Brain microvascular endothelial cell (primary cell): ENCODE data around the gene ZNF408.

ENCODE experiments used
- DNase-seq: peaks from one replicate; pipeline ENCODE4 v3.0.0-alpha.2; 2020
- H3K27ac ChIP-seq: fragments of 250-450 bp; sonication (Bioruptor Pico); 2 replicates; pipeline ENCODE4 v1.5.1; 2020; ENCODE audit warnings: mild to moderate bottlenecking, moderate library complexity
- H3K27me3 ChIP-seq: fragments of 250-450 bp; sonication (Bioruptor Pico); replicated peaks from 2 replicates; pipeline ENCODE4 v1.5.1; 2020; ENCODE audit warnings: mild to moderate bottlenecking
- H3K36me3 ChIP-seq: fragments of 250-450 bp; sonication (Bioruptor Pico); replicated peaks from 2 replicates; pipeline ENCODE4 v1.5.1; 2020; ENCODE audit warnings: mild to moderate bottlenecking
- H3K4me3 ChIP-seq: 2 replicates; pipeline ENCODE4 v1.5.1; 2011; ENCODE audit warnings: low read depth, mild to moderate bottlenecking, control low read depth, low read length, moderate library complexity
- CTCF ChIP-seq: IDR thresholded peaks from 2 replicates; pipeline ENCODE4 v1.5.1; 2011; ENCODE audit warnings: low read depth, mild to moderate bottlenecking, moderate library complexity, low read length, control low read depth, inconsistent platforms; ENCODE audit errors: missing control alignments
- in situ Hi-C: cut with HindIII; loops from 2 replicates; pipeline ENCODE4 v1.10.0; 2017; ENCODE audit warnings: low sequenced_read_pairs, low pct_ligation_motif_present

ZNF408 gene

DNA sequence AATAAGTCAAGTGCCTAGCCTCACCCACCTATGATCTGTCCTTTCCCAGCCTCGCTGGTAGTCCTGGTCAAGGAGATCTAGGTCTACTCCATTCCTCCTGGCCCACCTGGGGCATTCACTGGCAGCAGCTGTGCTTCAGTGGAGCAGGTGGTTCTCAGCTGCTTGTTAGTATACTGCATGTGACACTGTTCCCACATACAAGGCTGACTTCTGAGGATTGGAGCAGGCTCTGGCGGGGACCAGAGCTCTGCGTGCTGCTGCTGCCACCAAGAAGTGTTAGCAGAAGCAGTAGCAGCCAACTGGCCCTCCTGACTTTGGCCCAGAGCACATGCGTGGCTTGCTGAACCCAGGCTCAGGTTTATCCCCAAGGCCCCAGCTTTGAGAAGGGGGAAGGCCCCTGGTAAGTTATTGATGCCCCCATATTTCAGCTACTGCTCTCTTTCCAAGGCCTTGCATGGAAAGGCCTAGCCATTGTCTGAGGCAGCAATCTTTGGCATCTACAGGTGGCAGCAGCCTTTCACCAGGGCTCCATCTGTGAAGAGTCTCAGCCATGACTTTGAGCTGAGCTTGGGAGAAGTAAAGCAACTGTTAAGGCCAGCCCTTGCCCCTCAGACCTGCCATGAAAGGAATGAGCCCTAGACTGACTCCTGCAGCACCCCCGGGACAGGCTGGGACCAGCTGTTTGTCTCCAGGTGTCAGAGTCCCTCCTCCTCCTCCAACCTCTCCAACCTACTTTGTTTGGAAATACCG, 26.9 kb upstream of the ZNF408 start:
- Histone ChIP-seq H3K4me3 (no peak overlapping the region), H3K27ac (no peak overlapping the region), H3K36me3 (peaks cover 62% of the 10 kb centered on the region), H3K27me3 (no peaks in the 10 kb centered on the region)
- no peak for DNase-seq
- TF ChIP-seq CTCF = no peak
- in situ Hi-C loops = no loop called here

GRCh38 chr11:46674463-46675287, 26.2 kb upstream of the ZNF408 start:
- peaks cover 62% of the 10 kb centered on the region for H3K36me3 ChIP-seq
- DNase-seq = no peak
- no peak overlapping the region for H3K27ac ChIP-seq
- no peak overlapping the region for H3K4me3 ChIP-seq
- in situ Hi-C loops = no loop called here
- TF ChIP-seq CTCF = no peak
- no peaks in the 10 kb centered on the region for H3K27me3 ChIP-seq

- H3K4me3 ChIP-seq = no peak overlapping the region
- H3K27ac ChIP-seq = no peak overlapping the region
- in situ Hi-C loops = no loop called here
- H3K36me3 ChIP-seq = peaks cover 64% of the 10 kb centered on the region
- peak; percentile 11 for TF ChIP-seq CTCF
- no peaks in the 10 kb centered on the region for H3K27me3 ChIP-seq
- DNase-seq = no peak
Measured at GRCh38 chr11:46675288-46675851, 25.5 kb upstream of the ZNF408 start.

DNA sequence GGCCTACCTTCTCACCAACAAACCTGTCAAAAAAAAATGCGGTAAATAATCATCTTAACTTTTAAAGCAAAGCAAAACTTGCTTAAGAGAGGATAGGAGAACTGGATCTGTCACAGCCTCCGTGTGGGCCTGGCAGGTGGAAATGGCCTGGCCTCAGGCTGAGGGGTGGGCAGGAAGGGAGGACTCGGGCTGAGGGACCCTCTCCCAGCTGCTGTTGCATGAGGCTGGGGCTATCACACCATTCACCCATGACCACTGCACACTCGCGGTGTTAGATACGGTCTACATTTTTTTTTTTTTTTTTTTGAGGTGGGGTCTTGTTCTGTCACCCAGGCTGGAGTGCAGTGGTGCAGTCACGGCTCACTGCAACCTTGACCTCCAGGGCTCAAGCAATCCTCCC, 24.9 kb upstream of the ZNF408 start:
- Histone ChIP-seq H3K36me3 (peaks cover 64% of the 10 kb centered on the region), H3K4me3 (no peak overlapping the region), H3K27me3 (no peaks in the 10 kb centered on the region), H3K27ac (no peak overlapping the region)
- in situ Hi-C loops = no loop called here
- DNase-seq = no peak
- TF ChIP-seq CTCF = no peak

- Histone ChIP-seq H3K27ac (no peak overlapping the region), H3K4me3 (no peak overlapping the region), H3K36me3 (peaks cover 64% of the 10 kb centered on the region), H3K27me3 (no peaks in the 10 kb centered on the region)
- DNase-seq = no peak
- in situ Hi-C loops = no loop called here
- TF ChIP-seq CTCF = no peak
Measured at GRCh38 chr11:46676436-46677158, 24.2 kb upstream of the ZNF408 start.
